ENCODE data around the gene PPP1R9A.

Gene PPP1R9A

DNA sequence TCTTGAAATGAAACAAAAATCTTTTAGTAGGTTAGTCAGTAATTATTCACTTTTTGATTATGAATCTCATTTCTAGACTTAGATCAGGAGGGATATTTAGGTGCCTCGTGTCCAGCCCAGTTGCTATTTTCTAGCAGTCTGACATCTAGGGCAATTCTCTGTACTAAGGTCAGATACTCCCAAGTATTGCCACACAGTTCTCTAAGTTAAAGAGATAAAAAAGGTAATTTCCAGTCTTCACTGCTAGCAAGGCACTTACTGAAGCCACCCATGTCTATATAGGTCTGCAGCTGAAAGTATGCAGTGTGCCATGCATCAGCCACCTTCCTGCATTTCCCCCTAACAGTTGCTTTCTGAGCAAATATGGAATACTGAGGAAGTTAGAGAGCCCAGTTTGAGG is 333.5 kb downstream of the PPP1R9A start:
- TF ChIP-seq, protein P1, sequence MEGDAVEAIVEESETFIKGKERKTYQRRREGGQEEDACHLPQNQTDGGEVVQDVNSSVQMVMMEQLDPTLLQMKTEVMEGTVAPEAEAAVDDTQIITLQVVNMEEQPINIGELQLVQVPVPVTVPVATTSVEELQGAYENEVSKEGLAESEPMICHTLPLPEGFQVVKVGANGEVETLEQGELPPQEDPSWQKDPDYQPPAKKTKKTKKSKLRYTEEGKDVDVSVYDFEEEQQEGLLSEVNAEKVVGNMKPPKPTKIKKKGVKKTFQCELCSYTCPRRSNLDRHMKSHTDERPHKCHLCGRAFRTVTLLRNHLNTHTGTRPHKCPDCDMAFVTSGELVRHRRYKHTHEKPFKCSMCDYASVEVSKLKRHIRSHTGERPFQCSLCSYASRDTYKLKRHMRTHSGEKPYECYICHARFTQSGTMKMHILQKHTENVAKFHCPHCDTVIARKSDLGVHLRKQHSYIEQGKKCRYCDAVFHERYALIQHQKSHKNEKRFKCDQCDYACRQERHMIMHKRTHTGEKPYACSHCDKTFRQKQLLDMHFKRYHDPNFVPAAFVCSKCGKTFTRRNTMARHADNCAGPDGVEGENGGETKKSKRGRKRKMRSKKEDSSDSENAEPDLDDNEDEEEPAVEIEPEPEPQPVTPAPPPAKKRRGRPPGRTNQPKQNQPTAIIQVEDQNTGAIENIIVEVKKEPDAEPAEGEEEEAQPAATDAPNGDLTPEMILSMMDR (IDR thresholded peaks at IDR 0.05; ENCODE audit: low read depth, low read length) = no peak
- no peak for DNase-seq (ENCODE audit: extremely low read depth, low read depth)

- TF ChIP-seq, protein P1 (IDR thresholded peaks at IDR 0.05; ENCODE audit: low read depth, low read length) = no peak
- DNase-seq (ENCODE audit: extremely low read depth, low read depth) = no peak
These were observed 334.9 kb downstream of the PPP1R9A start for GRCh38 chr7:95242266-95242665.

- TF ChIP-seq, protein P1 (IDR thresholded peaks at IDR 0.05; ENCODE audit: low read depth, low read length) = no peak
- DNase-seq (ENCODE audit: extremely low read depth, low read depth) = no peak
These were observed 337.2 kb downstream of the PPP1R9A start for GRCh38 chr7:95244616-95245015.

- TF ChIP-seq, protein P1 (IDR thresholded peaks at IDR 0.05; ENCODE audit: low read depth, low read length) = no peak
- no peak for DNase-seq (ENCODE audit: extremely low read depth, low read depth)
These were observed 338.6 kb downstream of the PPP1R9A start for GRCh38 chr7:95245828-95246500.

GRCh38 chr7:95246831-95247370 is 339.5 kb downstream of the PPP1R9A start:
- TF ChIP-seq, protein P1 (IDR thresholded peaks at IDR 0.05; ENCODE audit: low read depth, low read length) = peak; percentile 69
- peak; percentile 37 for DNase-seq (ENCODE audit: extremely low read depth, low read depth)

- DNase-seq (ENCODE audit: extremely low read depth, low read depth) = no peak
- TF ChIP-seq, protein P1 (IDR thresholded peaks at IDR 0.05; ENCODE audit: low read depth, low read length) = no peak
These were observed 343.2 kb downstream of the PPP1R9A start for GRCh38 chr7:95250571-95250970.

DNA sequence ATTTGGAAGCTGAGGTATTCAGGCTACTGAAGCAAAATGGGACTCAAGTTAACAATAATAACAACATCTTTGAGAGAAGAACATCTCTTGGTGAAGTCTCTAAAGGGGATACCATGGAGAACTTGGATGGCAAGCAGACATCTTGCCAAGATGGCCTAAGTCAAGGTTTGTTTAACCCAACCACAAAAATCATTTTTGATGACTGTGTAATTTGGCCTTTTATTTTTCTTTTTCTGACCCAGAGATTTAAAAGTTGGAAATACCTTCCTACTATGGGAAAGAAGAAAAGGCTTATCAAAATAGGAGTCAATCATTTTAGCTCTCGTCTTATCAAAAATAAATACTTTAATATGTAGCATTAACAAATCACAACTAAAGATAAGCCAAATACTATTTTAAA is 344.6 kb downstream of the PPP1R9A start:
- TF ChIP-seq, protein P1 (IDR thresholded peaks at IDR 0.05; ENCODE audit: low read depth, low read length) = no peak
- DNase-seq (ENCODE audit: extremely low read depth, low read depth) = no peak

Data from AG09319 (cell line).